Ishikawa (cell line): ENCODE measurements around the gene PSMA1.

ENCODE experiments used
- CEBPB ChIP-seq: IDR thresholded peaks from 2 replicates; pipeline ENCODE4 v1.6.1; 2012
- CREB1 ChIP-seq: IDR thresholded peaks from 2 replicates; pipeline ENCODE4 v1.6.1; 2012; ENCODE audit warnings: low read depth
- EGR1 ChIP-seq: IDR thresholded peaks from 2 replicates; pipeline ENCODE4 v1.6.1; 2012
- EP300 ChIP-seq: IDR thresholded peaks from 2 replicates; pipeline ENCODE4 v1.6.1; 2012; ENCODE audit warnings: borderline replicate concordance
- FOXM1 ChIP-seq: IDR thresholded peaks from 2 replicates; pipeline ENCODE4 v1.6.1; 2012; ENCODE audit warnings: low read depth, borderline replicate concordance
- MAX ChIP-seq: IDR thresholded peaks from 2 replicates; pipeline ENCODE4 v1.6.1; 2012
- NFIC ChIP-seq: IDR thresholded peaks from 2 replicates; pipeline ENCODE4 v1.6.1; 2012
- RAD21 ChIP-seq: IDR thresholded peaks from 2 replicates; pipeline ENCODE4 v1.6.1; 2012; ENCODE audit warnings: low read depth
- REST ChIP-seq: IDR thresholded peaks from 2 replicates; pipeline ENCODE4 v1.6.1; 2012; ENCODE audit warnings: low read depth, mild to moderate bottlenecking
- TAF1 ChIP-seq: IDR thresholded peaks from 2 replicates; pipeline ENCODE4 v1.6.1; 2012; ENCODE audit warnings: low read depth, mild to moderate bottlenecking
- TCF12 ChIP-seq: IDR thresholded peaks from 2 replicates; pipeline ENCODE4 v1.6.1; 2012; ENCODE audit warnings: low read depth
- TEAD4 ChIP-seq: IDR thresholded peaks from 2 replicates; pipeline ENCODE4 v1.6.1; 2012
- USF1 ChIP-seq: IDR thresholded peaks from 2 replicates; pipeline ENCODE4 v1.6.1; 2012
- YY1 ChIP-seq: IDR thresholded peaks from 2 replicates; pipeline ENCODE4 v1.6.1; 2012; ENCODE audit warnings: low read depth
- ZBTB7A ChIP-seq: IDR thresholded peaks from 2 replicates; pipeline ENCODE4 v1.6.1; 2012; ENCODE audit warnings: low read depth

The PSMA1 gene

GRCh38 chr11:14519917-14520746 is at the start of gene PSMA1:
TSS of gene PSMA1 (minus strand) at chr11:14520386. CDS start at chr11:14520299, 87 bp downstream.
- TF ChIP-seq TAF1 (peak; percentile 91), TCF12 (peak; percentile 79), RAD21 (no peak; the same call in 1 of the 2 replicates), YY1 (peak; percentile 85), TEAD4 (no peak; the same call in 1 of the 2 replicates), EGR1 (no peak), CEBPB (peak; percentile 91), EP300 (peak; percentile 40; the same call in 1 of the 2 replicates), FOXM1 (0 out of 2 replicates have a peak, but pooled peaks have one; percentile 6), ZBTB7A (no peak), CREB1 (no peak; the same call in 1 of the 2 replicates), REST (no peak), MAX (peak; percentile 66), NFIC (peak; percentile 29; the same call in 1 of the 2 replicates), USF1 (no peak)

GRCh38 chr11:14567064-14567651 is 47.0 kb upstream of the PSMA1 start:
- no peak for TF ChIP-seq EP300
- TF ChIP-seq YY1: no peak
- no peak for TF ChIP-seq CREB1
- no peak for TF ChIP-seq TEAD4
- no peak for TF ChIP-seq USF1
- no peak for TF ChIP-seq MAX
- TF ChIP-seq NFIC: no peak
- TF ChIP-seq TCF12: no peak
- TF ChIP-seq RAD21: no peak
- no peak for TF ChIP-seq REST
- no peak for TF ChIP-seq FOXM1
- no peak for TF ChIP-seq EGR1
- no peak for TF ChIP-seq CEBPB
- TF ChIP-seq ZBTB7A: no peak
- TF ChIP-seq TAF1: no peak

- TF ChIP-seq TEAD4 (no peak), CEBPB (no peak), MAX (no peak), EP300 (no peak), EGR1 (no peak), YY1 (no peak), CREB1 (no peak), TAF1 (no peak), REST (no peak), TCF12 (no peak), NFIC (no peak), ZBTB7A (no peak), RAD21 (no peak), FOXM1 (no peak), USF1 (no peak)
Measured at GRCh38 chr11:14566331-14567063, 46.3 kb upstream of the PSMA1 start.
